GM12878 (cell line): ENCODE results near the gene LEMD2. TPM values are rescaled to one million over a fixed set of nuclear protein-coding genes. Genes with fewer than 3 reads are reported as not detected.

Source experiments
- ATAC-seq: fragments of 200-7000 bp; cut with Tn5 transposase; 3 replicates; pipeline ENCODE4 v1.9.1; 2020; ENCODE audit warnings: mild to moderate bottlenecking, moderate library complexity
- BruUV-seq: library from RNA; stranded (reverse); fragments of 400-500 nt; replicated peaks from 2 replicates; lab custom pipeline; 2021; lab: Mats Ljungman, UMichigan
- CTCF ChIA-PET: fragments of 300-600 bp; sonication (Branson Sonifier 250); formaldehyde crosslinking; extraction: SDS; loops from one replicate; lab custom pipeline; 2021; ENCODE audit warnings: inconsistent platforms; lab: Yijun Ruan, JAX
- POLR2A ChIA-PET: fragments of 350-600 bp; formaldehyde crosslinking; extraction: SDS; loops from one replicate; lab custom pipeline; 2021; ENCODE audit warnings: inconsistent platforms; lab: Charles Lee
- RAD21 ChIA-PET: fragments of 300-600 bp; sonication (Branson Sonifier 250); formaldehyde crosslinking; loops from one replicate; lab custom pipeline; 2023; ENCODE audit warnings: antibody characterized with exemption; ENCODE audit not compliant: unreplicated experiment; lab: Charles Lee
- SMC1A ChIA-PET: fragments of 300-600 bp; sonication (Branson Sonifier 250); formaldehyde crosslinking; loops from one replicate; lab custom pipeline; 2023; ENCODE audit not compliant: unreplicated experiment, uncharacterized antibody; lab: Charles Lee
- DNase-seq: peaks from one replicate; pipeline ENCODE4 v3.0.0-alpha.2; 2011; ENCODE audit warnings: low read depth, low spot score
- FAIRE-seq: peaks from 3 replicates; lab custom pipeline; 2011; peaks lifted over from hg19 to GRCh38; lab: Jason Lieb, UNC
- H2AFZ ChIP-seq: 2 replicates; pipeline ENCODE4 v1.6.0; 2011; ENCODE audit warnings: low read depth, low read length, control low read depth; ENCODE audit not compliant: control insufficient read depth
- H3K27ac ChIP-seq: 2 replicates; pipeline ENCODE4 v1.5.1; 2011; ENCODE audit warnings: control low read depth; ENCODE audit not compliant: control insufficient read depth, insufficient read depth
- H3K27me3 ChIP-seq, 2 experiments: replicated peaks in 1 of 2; 2 replicates each; pipeline versions ENCODE4 v1.6.0 to v1.6.1; 2011; ENCODE audit warnings: low read length in 1 of 2; ENCODE audit not compliant: control insufficient read depth in 2 of 2, insufficient read depth in 2 of 2
- H3K36me3 ChIP-seq, 2 experiments: 2 replicates each; pipeline ENCODE4 v1.5.1; 2011; ENCODE audit warnings: low read length in 1 of 2; ENCODE audit not compliant: control insufficient read depth in 2 of 2, insufficient read depth in 2 of 2
- H3K4me1 ChIP-seq: 2 replicates; pipeline ENCODE4 v1.6.1; 2011; ENCODE audit warnings: mild to moderate bottlenecking, low read length, moderate library complexity, mixed read lengths; ENCODE audit not compliant: control insufficient read depth, insufficient read depth
- H3K4me2 ChIP-seq: 2 replicates; pipeline ENCODE4 v1.6.0; 2011; ENCODE audit warnings: control low read depth; ENCODE audit not compliant: control insufficient read depth, insufficient read depth
- H3K4me3 ChIP-seq: fragments of 200-600 bp; sonication (generic); 2 replicates; pipeline ENCODE4 v1.5.1; 2016
- H3K79me2 ChIP-seq: 2 replicates; pipeline ENCODE4 v1.6.0; 2011; ENCODE audit warnings: low read length; ENCODE audit not compliant: control insufficient read depth, insufficient read depth
- H3K9ac ChIP-seq: 2 replicates; pipeline ENCODE4 v1.8.0; 2011; ENCODE audit warnings: low read length, control low read depth, mixed read lengths; ENCODE audit not compliant: control insufficient read depth, insufficient read depth
- H3K9me3 ChIP-seq: replicated peaks from 3 replicates; pipeline ENCODE4 v1.5.1; 2011; ENCODE audit warnings: mild to moderate bottlenecking, low read length; ENCODE audit not compliant: control insufficient read depth, insufficient read depth
- H4K20me1 ChIP-seq: 2 replicates; pipeline ENCODE4 v1.6.0; 2011; ENCODE audit not compliant: control insufficient read depth, insufficient read depth
- ATF2 ChIP-seq: IDR thresholded peaks from 2 replicates; pipeline ENCODE4 v1.6.1; 2012; ENCODE audit warnings: low read length, inconsistent platforms
- EZH2 ChIP-seq: IDR thresholded peaks from 2 replicates; pipeline ENCODE4 v1.6.1; 2012; ENCODE audit warnings: low read depth, mild to moderate bottlenecking, control low read depth, inconsistent platforms, low read length, borderline replicate concordance; ENCODE audit not compliant: control insufficient read depth
- HCFC1 ChIP-seq: fragments of 150-350 bp; IDR thresholded peaks from 2 replicates; pipeline ENCODE4 v1.6.1; 2014; ENCODE audit warnings: low read length
- MTA2 ChIP-seq: fragments of 450-650 bp; IDR thresholded peaks from 2 replicates; pipeline ENCODE4 v1.6.1; 2016; ENCODE audit warnings: low read depth, mild to moderate bottlenecking, moderate library complexity
- PAX8 ChIP-seq: fragments of 450-650 bp; IDR thresholded peaks from 2 replicates; pipeline ENCODE4 v1.6.1; 2017; ENCODE audit warnings: mild to moderate bottlenecking, moderate library complexity
- SREBF1 ChIP-seq: IDR thresholded peaks from 2 replicates; pipeline ENCODE4 v1.6.1; 2012; ENCODE audit warnings: mild to moderate bottlenecking, low read length
- TAF1 ChIP-seq: IDR thresholded peaks from 2 replicates; pipeline ENCODE4 v1.6.1; 2011; ENCODE audit warnings: mild to moderate bottlenecking, low read depth, low read length, borderline replicate concordance
- WGBS: methylation state at CpG from one replicate; pipeline ENCODE4 v1.1.6; 2016; ENCODE audit warnings: low lambda C conversion rate; ENCODE audit not compliant: insufficient replicate concordance, insufficient coverage; ENCODE audit errors: missing lambda C conversion rate; 5-methylcytosine and 5-hydroxymethylcytosine counted together
- in situ Hi-C: fragments of 300-500 bp; cut with MboI; formaldehyde crosslinking; loops from 9 replicates; pipeline ENCODE4 v1.14.3; 2018; ENCODE audit warnings: mixed read lengths
- intact Hi-C: fragments of 100-400 bp; cut with micrococcal nuclease; formaldehyde crosslinking; loops from one replicate; pipeline ENCODE4 v1.14.2; 2022; ENCODE audit not compliant: unreplicated experiment
- polyA plus RNA-seq, 11 experiments: library from polyadenylated mRNA; depleted of rRNA in 4 of 11; unstranded in 6 of 11; stranded (reverse) in 5 of 11; fragments of >200 nt; fragmentation: Nextera tagmentation in 4 of 11; fragmentation: Illumina TruSeq in 1 of 11; extraction: Ambion mirVana in 4 of 11; extraction: Trizol in 1 of 11; gene quantifications; 1 replicate in 1 of 11; 2 replicates in 10 of 11; pipeline versions ENCODE4 v1.2.1 to v1.2.3, GENCODE V29; 2011 to 2016; ENCODE audit warnings: inconsistent platforms in 2 of 11, missing spikeins in 2 of 11, low read depth in 1 of 11
- total RNA-seq, 4 experiments: library from RNA; depleted of rRNA in 3 of 4; stranded (reverse); fragments of >200 nt in 3 of 4; fragmentation: Illumina TruSeq in 1 of 4; extraction: Trizol in 1 of 4; gene quantifications; 2 replicates each; pipeline versions ENCODE4 v1.2.1 to v1.2.3, GENCODE V29; 2013 to 2021
- TF ChIP-seq, protein P1 (sequence below): IDR thresholded peaks from 2 replicates; pipeline ENCODE4 v1.6.1; 2011; ENCODE audit warnings: low read depth, low read length, improper control_type of control experiment, borderline replicate concordance

The LEMD2 gene
- total and polyA plus RNA-seq, 10 of the 15 experiments (the other 5 are each of a cell fraction or from before 2014, with no cell fraction given), result 0.45 to 47.1 (median 22.8) TPM

DNA sequence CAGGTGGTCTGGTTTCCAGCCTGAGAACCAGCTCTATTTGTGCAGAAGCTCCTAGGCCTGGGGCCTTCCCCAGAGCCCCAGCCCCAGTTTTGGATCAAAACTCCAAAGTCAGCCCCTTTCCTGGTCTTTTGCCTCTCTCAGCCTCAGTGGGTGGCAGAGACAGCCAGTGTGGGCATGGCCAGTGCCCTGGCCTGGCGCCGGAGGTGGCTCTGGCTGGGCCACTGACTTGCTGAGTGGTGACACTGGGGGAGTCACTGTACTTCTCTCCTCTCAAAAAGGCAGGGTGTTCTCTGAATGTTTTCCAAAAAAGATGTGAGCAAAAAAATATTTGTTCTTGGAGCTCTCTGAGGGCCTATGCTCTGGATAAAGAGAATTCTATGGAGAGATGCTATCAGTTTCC lies 34.9 kb upstream of the LEMD2 start:
- in situ Hi-C loops (no loop called here), intact Hi-C loops (no loop called here)
- ChIA-PET POLR2A (no interaction called here), CTCF (interaction anchor here (0.6 kb wide), 1 partner anchor 36 kb away, joined by 3 read pairs; no protein-coding TSS in a partner anchor), SMC1A (no interaction called here), RAD21 (no interaction called here)
- no peaks in the 10 kb centered on the region for H3K4me1 ChIP-seq
- no peaks in the 10 kb centered on the region for H3K79me2 ChIP-seq
- no peaks in the 10 kb centered on the region for H3K9me3 ChIP-seq
- DNase-seq, result no peak
- no peak overlapping the region for H3K4me3 ChIP-seq
- H3K27me3 ChIP-seq, result peaks cover 0 to 2% of the 10 kb centered on the region in 2 experiments; a peak in 3 of 4 replicates
- no peak overlapping the region for H3K4me2 ChIP-seq
- H3K27ac ChIP-seq, result no peak overlapping the region
- no peak overlapping the region for H3K9ac ChIP-seq
- ATAC-seq, result no peak
- BruUV-seq, result no TSS peak
- no peak for TF ChIP-seq HCFC1
- TF ChIP-seq, protein P1, sequence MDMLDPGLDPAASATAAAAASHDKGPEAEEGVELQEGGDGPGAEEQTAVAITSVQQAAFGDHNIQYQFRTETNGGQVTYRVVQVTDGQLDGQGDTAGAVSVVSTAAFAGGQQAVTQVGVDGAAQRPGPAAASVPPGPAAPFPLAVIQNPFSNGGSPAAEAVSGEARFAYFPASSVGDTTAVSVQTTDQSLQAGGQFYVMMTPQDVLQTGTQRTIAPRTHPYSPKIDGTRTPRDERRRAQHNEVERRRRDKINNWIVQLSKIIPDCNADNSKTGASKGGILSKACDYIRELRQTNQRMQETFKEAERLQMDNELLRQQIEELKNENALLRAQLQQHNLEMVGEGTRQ, result no peak
- TF ChIP-seq TAF1, result no peak
- TF ChIP-seq PAX8, result no peak
- no peak for TF ChIP-seq MTA2
- no peak for TF ChIP-seq SREBF1
- TF ChIP-seq ATF2, result no peak
- TF ChIP-seq EZH2, result no peak
- no peaks in the 10 kb centered on the region for H4K20me1 ChIP-seq
- no peaks in the 10 kb centered on the region for H3K36me3 ChIP-seq
- no peak overlapping the region for H2AFZ ChIP-seq
- 50% methylated on average over 2 of the region's 2 CpGs for WGBS
- no peak for FAIRE-seq
